ENCODE measurements around the gene CASP5.

DNA sequence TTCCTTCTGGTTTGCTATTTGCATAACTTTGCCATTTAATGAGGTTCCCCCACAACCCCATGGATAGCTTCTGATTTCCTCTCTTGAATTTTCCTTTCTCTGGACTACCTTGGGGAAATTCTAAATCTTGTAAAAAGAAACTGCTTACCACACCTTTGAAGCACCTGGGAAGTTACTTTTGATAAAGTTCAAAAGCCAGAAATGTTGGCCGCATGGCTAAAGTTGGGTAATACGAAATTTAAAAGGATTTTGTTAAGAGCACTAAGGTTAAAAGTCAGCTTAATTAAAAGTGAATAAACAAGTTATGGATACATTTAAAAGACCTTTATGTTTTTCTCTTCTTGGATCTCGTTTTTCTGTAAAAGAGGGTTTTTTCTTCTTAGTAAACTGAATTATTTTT is 60.1 kb downstream of the CASP5 start:
- TF ChIP-seq POLR2A (IDR thresholded peaks at IDR 0.05; ENCODE audit: low read depth), result no peak
- TF ChIP-seq, protein P1, sequence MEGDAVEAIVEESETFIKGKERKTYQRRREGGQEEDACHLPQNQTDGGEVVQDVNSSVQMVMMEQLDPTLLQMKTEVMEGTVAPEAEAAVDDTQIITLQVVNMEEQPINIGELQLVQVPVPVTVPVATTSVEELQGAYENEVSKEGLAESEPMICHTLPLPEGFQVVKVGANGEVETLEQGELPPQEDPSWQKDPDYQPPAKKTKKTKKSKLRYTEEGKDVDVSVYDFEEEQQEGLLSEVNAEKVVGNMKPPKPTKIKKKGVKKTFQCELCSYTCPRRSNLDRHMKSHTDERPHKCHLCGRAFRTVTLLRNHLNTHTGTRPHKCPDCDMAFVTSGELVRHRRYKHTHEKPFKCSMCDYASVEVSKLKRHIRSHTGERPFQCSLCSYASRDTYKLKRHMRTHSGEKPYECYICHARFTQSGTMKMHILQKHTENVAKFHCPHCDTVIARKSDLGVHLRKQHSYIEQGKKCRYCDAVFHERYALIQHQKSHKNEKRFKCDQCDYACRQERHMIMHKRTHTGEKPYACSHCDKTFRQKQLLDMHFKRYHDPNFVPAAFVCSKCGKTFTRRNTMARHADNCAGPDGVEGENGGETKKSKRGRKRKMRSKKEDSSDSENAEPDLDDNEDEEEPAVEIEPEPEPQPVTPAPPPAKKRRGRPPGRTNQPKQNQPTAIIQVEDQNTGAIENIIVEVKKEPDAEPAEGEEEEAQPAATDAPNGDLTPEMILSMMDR (IDR thresholded peaks at IDR 0.05), result no peak

Measured in esophagus muscularis mucosa (tissue), 3 donors.